Measurements from ENCODE around the gene CA10. TPM values are rescaled to one million over a fixed set of nuclear protein-coding genes. Genes with fewer than 3 reads are reported as not detected.

CA10 gene
- total and polyA plus RNA-seq, 2 donors: 0.24 to 2.2 TPM

GRCh38 chr17:51730303-51731050, 428.0 kb downstream of the CA10 start:
- DNase-seq (ENCODE audit: extremely low spot score): no peak
- no peaks in the 10 kb centered on the region for H3K4me1 ChIP-seq (ENCODE audit: insufficient read depth)
- H3K27ac ChIP-seq (ENCODE audit: low read depth): no peak overlapping the region
- H3K4me3 ChIP-seq (ENCODE audit: low read depth, low read length): no peak overlapping the region
- 50% methylated on average over 4 of the region's 4 CpGs for WGBS
- H3K36me3 ChIP-seq (ENCODE audit: insufficient read depth): no peaks in the 10 kb centered on the region

GRCh38 chr17:51725185-51725584, 433.3 kb downstream of the CA10 start:
- Histone ChIP-seq H3K4me3 (ENCODE audit: low read depth, low read length) (no peak overlapping the region), H3K27ac (ENCODE audit: low read depth) (no peak overlapping the region), H3K4me1 (ENCODE audit: insufficient read depth) (no peaks in the 10 kb centered on the region), H3K36me3 (ENCODE audit: insufficient read depth) (no peaks in the 10 kb centered on the region)
- 89% methylated on average over 3 of the region's 3 CpGs for WGBS
- no peak for DNase-seq (ENCODE audit: extremely low spot score)

- H3K4me1 ChIP-seq (ENCODE audit: insufficient read depth): no peaks in the 10 kb centered on the region
- 90% methylated on average over 1 of the region's 1 CpG for WGBS
These were observed 434.4 kb downstream of the CA10 start for GRCh38 chr17:51724043-51724580.

GRCh38 chr17:51722994-51723393, 435.5 kb downstream of the CA10 start:
- H3K4me3 ChIP-seq (ENCODE audit: low read depth, low read length): no peak overlapping the region
- DNase-seq (ENCODE audit: extremely low spot score): no peak
- no peaks in the 10 kb centered on the region for H3K4me1 ChIP-seq (ENCODE audit: insufficient read depth)
- H3K36me3 ChIP-seq (ENCODE audit: insufficient read depth): no peaks in the 10 kb centered on the region
- no peak overlapping the region for H3K27ac ChIP-seq (ENCODE audit: low read depth)
- 97% methylated on average over 1 of the region's 1 CpG for WGBS

More at GRCh38 chr17:51724043-51724580, 434.4 kb downstream of the CA10 start:
- H3K4me3 ChIP-seq (ENCODE audit: low read depth, low read length): no peak overlapping the region
- no peaks in the 10 kb centered on the region for H3K36me3 ChIP-seq (ENCODE audit: insufficient read depth)
- DNase-seq (ENCODE audit: extremely low spot score): no peak
- H3K27ac ChIP-seq (ENCODE audit: low read depth): no peak overlapping the region

GRCh38 chr17:51721730-51722129, 436.8 kb downstream of the CA10 start:
- Histone ChIP-seq H3K4me1 (ENCODE audit: insufficient read depth) (no peaks in the 10 kb centered on the region), H3K4me3 (ENCODE audit: low read depth, low read length) (no peak overlapping the region), H3K36me3 (ENCODE audit: insufficient read depth) (no peaks in the 10 kb centered on the region), H3K27ac (ENCODE audit: low read depth) (no peak overlapping the region)
- no peak for DNase-seq (ENCODE audit: extremely low spot score)
- 94% methylated on average over 5 of the region's 5 CpGs for WGBS

- DNase-seq (ENCODE audit: extremely low spot score): no peak
- no peaks in the 10 kb centered on the region for H3K36me3 ChIP-seq (ENCODE audit: insufficient read depth)
- H3K27ac ChIP-seq (ENCODE audit: low read depth): no peak overlapping the region
- no peak overlapping the region for H3K4me3 ChIP-seq (ENCODE audit: low read depth, low read length)
- no peaks in the 10 kb centered on the region for H3K4me1 ChIP-seq (ENCODE audit: insufficient read depth)
These were observed 438.1 kb downstream of the CA10 start for GRCh38 chr17:51720439-51720838.

GRCh38 chr17:51718983-51719382, 439.5 kb downstream of the CA10 start:
- WGBS: 75% methylated on average over 3 of the region's 3 CpGs

GRCh38 chr17:51711581-51711980, 446.9 kb downstream of the CA10 start:
- no peak overlapping the region for H3K4me3 ChIP-seq (ENCODE audit: low read depth, low read length)
- DNase-seq (ENCODE audit: extremely low spot score): no peak
- no peaks in the 10 kb centered on the region for H3K4me1 ChIP-seq (ENCODE audit: insufficient read depth)
- no peak overlapping the region for H3K27ac ChIP-seq (ENCODE audit: low read depth)
- WGBS: 78% methylated on average over 7 of the region's 7 CpGs
- H3K36me3 ChIP-seq (ENCODE audit: insufficient read depth): no peaks in the 10 kb centered on the region

More at GRCh38 chr17:51718983-51719382, 439.5 kb downstream of the CA10 start:
- H3K27ac ChIP-seq (ENCODE audit: low read depth): no peak overlapping the region
- no peaks in the 10 kb centered on the region for H3K4me1 ChIP-seq (ENCODE audit: insufficient read depth)
- DNase-seq (ENCODE audit: extremely low spot score): no peak
- H3K36me3 ChIP-seq (ENCODE audit: insufficient read depth): no peaks in the 10 kb centered on the region
- no peak overlapping the region for H3K4me3 ChIP-seq (ENCODE audit: low read depth, low read length)

- H3K27ac ChIP-seq (ENCODE audit: low read depth): no peak overlapping the region
- no peak for DNase-seq (ENCODE audit: extremely low spot score)
- WGBS: 74% methylated on average over 3 of the region's 3 CpGs
- H3K4me1 ChIP-seq (ENCODE audit: insufficient read depth): no peaks in the 10 kb centered on the region
- H3K36me3 ChIP-seq (ENCODE audit: insufficient read depth): no peaks in the 10 kb centered on the region
- no peak overlapping the region for H3K4me3 ChIP-seq (ENCODE audit: low read depth, low read length)
These were observed 447.9 kb downstream of the CA10 start for GRCh38 chr17:51710634-51710979.

- H3K27ac ChIP-seq (ENCODE audit: low read depth): no peak overlapping the region
- DNase-seq (ENCODE audit: extremely low spot score): peak; percentile 42
- no peaks in the 10 kb centered on the region for H3K36me3 ChIP-seq (ENCODE audit: insufficient read depth)
- H3K4me3 ChIP-seq (ENCODE audit: low read depth, low read length): no peak overlapping the region
- H3K4me1 ChIP-seq (ENCODE audit: insufficient read depth): no peaks in the 10 kb centered on the region
- WGBS: 70% methylated on average over 7 of the region's 7 CpGs
These were observed 448.6 kb downstream of the CA10 start for GRCh38 chr17:51709694-51710633.

GRCh38 chr17:51707216-51707615, 451.3 kb downstream of the CA10 start:
- no peaks in the 10 kb centered on the region for H3K36me3 ChIP-seq (ENCODE audit: insufficient read depth)
- 74% methylated on average over 2 of the region's 2 CpGs for WGBS
- H3K27ac ChIP-seq (ENCODE audit: low read depth): no peak overlapping the region
- H3K4me3 ChIP-seq (ENCODE audit: low read depth, low read length): no peak overlapping the region
- DNase-seq (ENCODE audit: extremely low spot score): no peak
- H3K4me1 ChIP-seq (ENCODE audit: insufficient read depth): no peaks in the 10 kb centered on the region

GRCh38 chr17:51706093-51706492, 452.4 kb downstream of the CA10 start:
- no peaks in the 10 kb centered on the region for H3K4me1 ChIP-seq (ENCODE audit: insufficient read depth)
- DNase-seq (ENCODE audit: extremely low spot score): no peak
- no peak overlapping the region for H3K27ac ChIP-seq (ENCODE audit: low read depth)
- no peak overlapping the region for H3K4me3 ChIP-seq (ENCODE audit: low read depth, low read length)
- H3K36me3 ChIP-seq (ENCODE audit: insufficient read depth): no peaks in the 10 kb centered on the region
- WGBS: 77% methylated on average over 1 of the region's 1 CpG

- 55% methylated on average over 8 of the region's 8 CpGs for WGBS
- DNase-seq (ENCODE audit: extremely low spot score): peak; percentile 14
- Histone ChIP-seq H3K4me3 (ENCODE audit: low read depth, low read length) (no peak overlapping the region), H3K36me3 (ENCODE audit: insufficient read depth) (no peaks in the 10 kb centered on the region), H3K27ac (ENCODE audit: low read depth) (no peak overlapping the region), H3K4me1 (ENCODE audit: insufficient read depth) (no peaks in the 10 kb centered on the region)
These were observed 454.9 kb downstream of the CA10 start for GRCh38 chr17:51703361-51704341.

Measured in urinary bladder (tissue), 4 donors.